Right lobe of liver (tissue), 6 donors: Measurements from ENCODE around the gene EFNA5. TPM values are rescaled to one million over a fixed set of nuclear protein-coding genes. Genes with fewer than 3 reads are reported as not detected.

Experiments used
- ATAC-seq, 4 donors: fragments of 200-7000 bp; cut with Tn5 transposase; one replicate each; pipeline ENCODE4 v1.9.1; 2020; ENCODE audit warnings: mild to moderate bottlenecking in 4 of 4, moderate library complexity in 4 of 4
- DNase-seq, 3 donors: peaks; one replicate each; pipeline ENCODE4 v3.0.0-alpha.2; 2020
- H3K27ac ChIP-seq, 3 donors: fragments of 200-600 bp; one replicate each; pipeline ENCODE4 v1.8.0; 2022
- H3K27me3 ChIP-seq, 2 donors: fragments of 200-600 bp; one replicate each; pipeline ENCODE4 v1.8.0; 2022
- H3K36me3 ChIP-seq, 4 donors: fragments of 200-600 bp; sonication (generic) in 1 of 4; one replicate each; pipeline versions ENCODE4 v1.5.1 to v1.8.0; 2017 to 2022; ENCODE audit warnings: control low read depth in 1 of 4
- H3K4me1 ChIP-seq, 4 donors: fragments of 200-600 bp; sonication (generic) in 1 of 4; one replicate each; pipeline versions ENCODE4 v1.5.1 to v1.8.0; 2017 to 2022; ENCODE audit warnings: control low read depth in 1 of 4
- H3K4me3 ChIP-seq, 3 donors: fragments of 200-600 bp; one replicate each; pipeline ENCODE4 v1.8.0; 2022
- H3K9me3 ChIP-seq, 4 donors: fragments of 200-600 bp; sonication (generic) in 1 of 4; one replicate each; pipeline versions ENCODE4 v1.5.1 to v1.8.0; 2017 to 2022; ENCODE audit warnings: control low read depth in 1 of 4
- CTCF ChIP-seq, 4 donors: fragments of 200-600 bp in 3 of 4; fragments of 450-650 bp in 1 of 4; IDR thresholded peaks; one replicate each; pipeline versions ENCODE4 v1.5.1 to v1.8.0; 2016 to 2022; ENCODE audit warnings: antibody characterized with exemption in 4 of 4, mild to moderate bottlenecking in 2 of 4
- POLR2A ChIP-seq: fragments of 450-650 bp; IDR thresholded peaks from one replicate; pipeline ENCODE4 v1.6.1; 2017; ENCODE audit warnings: antibody characterized with exemption, mild to moderate bottlenecking
- WGBS: methylation state at CpG from one replicate; pipeline ENCODE4 v1.1.6; 2018; ENCODE audit warnings: low coverage, low lambda C conversion rate; ENCODE audit not compliant: insufficient coverage; ENCODE audit errors: missing lambda C conversion rate; 5-methylcytosine and 5-hydroxymethylcytosine counted together
- intact Hi-C, 2 donors: fragments of 100-400 bp; cut with DNase I; formaldehyde crosslinking; loops; one replicate each; pipeline versions ENCODE4 v1.11.2 to v1.14.1; 2022
- total RNA-seq, 6 experiments: library from RNA; depleted of rRNA in 2 of 6; stranded (reverse); fragments of >200 nt in 2 of 6; fragmentation: NEBNext Ultra II Directional in 3 of 6; extraction: Animal tissue kit (Norgen Biotek cat#: 25700) in 3 of 6; gene quantifications; one replicate each; pipeline versions ENCODE4 v1.1.0 to v1.2.4, GENCODE V29; 2016 to 2023
- donor health status: DM: no; HTN: yes; CAD: no.
- donor health status: DM: no; HTN: no; CAD: no.
- donor health status: DM: no; HTN: no; CAD: no.
- donor health status: DM: no; HTN: yes; CAD: no.
- donor health status: DM: no; HTN: yes; CAD: no.

The EFNA5 gene
- total RNA-seq, 6 experiments from 2014 or later, result 0.18 to 11.7 (median 1.4) TPM

DNA sequence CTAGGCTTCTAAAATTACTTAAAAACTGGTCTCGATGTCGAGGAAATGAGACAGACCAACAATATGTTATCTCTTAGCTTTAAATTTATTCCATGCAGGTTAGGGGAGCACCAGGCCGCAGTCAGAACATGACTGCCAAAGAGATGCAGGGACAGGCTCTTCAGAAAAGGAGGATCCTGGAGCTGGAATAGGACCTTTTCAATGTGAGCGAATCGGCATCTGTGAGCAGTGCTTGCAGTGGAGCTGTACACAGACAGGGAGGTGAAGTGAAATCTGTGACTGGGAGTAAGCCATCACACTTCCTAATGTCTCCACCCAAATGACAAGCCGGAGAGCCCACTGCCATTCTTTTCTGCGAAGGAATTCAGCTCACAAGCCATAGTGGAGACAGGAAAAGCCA is 78.2 kb downstream of the EFNA5 start:
- DNase-seq (no peak), ATAC-seq (no peak)
- Histone ChIP-seq H3K4me1 (no peaks in the 10 kb centered on the region), H3K27ac (no peak overlapping the region), H3K9me3 (no peaks in the 10 kb centered on the region), H3K36me3 (no peaks in the 10 kb centered on the region), H3K27me3 (no peaks in the 10 kb centered on the region), H3K4me3 (no peak overlapping the region)
- 77% methylated on average over 6 of the region's 7 CpGs for WGBS
- no peak for TF ChIP-seq CTCF (IDR thresholded peaks at IDR 0.05)
- no peak for TF ChIP-seq POLR2A
- intact Hi-C loops, result no loop called here

DNA sequence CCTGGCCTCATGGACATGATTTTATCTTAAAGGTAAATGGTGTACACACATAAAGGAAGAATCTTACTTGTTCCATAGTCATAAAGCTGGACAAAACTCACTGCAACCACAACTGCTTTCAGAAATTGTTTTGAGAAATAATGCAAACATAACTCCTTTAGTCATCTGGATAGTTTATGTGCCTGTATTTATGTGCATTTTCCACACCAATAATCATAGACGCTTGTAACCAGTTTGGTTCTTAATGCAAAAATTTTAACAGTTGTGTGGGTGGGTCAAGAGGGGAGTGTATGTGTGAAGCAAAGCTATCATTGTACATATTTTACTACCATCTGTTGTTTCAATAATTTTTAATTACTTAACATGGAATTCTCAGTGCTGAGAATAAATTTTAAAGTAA is 80.1 kb downstream of the EFNA5 start:
- intact Hi-C loops, result no loop called here
- no peaks in the 10 kb centered on the region for H3K27me3 ChIP-seq
- no peak overlapping the region for H3K4me3 ChIP-seq
- H3K4me1 ChIP-seq, result no peaks in the 10 kb centered on the region
- H3K36me3 ChIP-seq, result no peaks in the 10 kb centered on the region
- WGBS, result 55% methylated on average over 1 of the region's 1 CpG
- H3K9me3 ChIP-seq, result no peaks in the 10 kb centered on the region
- no peak for TF ChIP-seq POLR2A
- no peak for TF ChIP-seq CTCF (IDR thresholded peaks at IDR 0.05)
- no peak overlapping the region for H3K27ac ChIP-seq
- no peak for ATAC-seq
- DNase-seq, result no peak

DNA sequence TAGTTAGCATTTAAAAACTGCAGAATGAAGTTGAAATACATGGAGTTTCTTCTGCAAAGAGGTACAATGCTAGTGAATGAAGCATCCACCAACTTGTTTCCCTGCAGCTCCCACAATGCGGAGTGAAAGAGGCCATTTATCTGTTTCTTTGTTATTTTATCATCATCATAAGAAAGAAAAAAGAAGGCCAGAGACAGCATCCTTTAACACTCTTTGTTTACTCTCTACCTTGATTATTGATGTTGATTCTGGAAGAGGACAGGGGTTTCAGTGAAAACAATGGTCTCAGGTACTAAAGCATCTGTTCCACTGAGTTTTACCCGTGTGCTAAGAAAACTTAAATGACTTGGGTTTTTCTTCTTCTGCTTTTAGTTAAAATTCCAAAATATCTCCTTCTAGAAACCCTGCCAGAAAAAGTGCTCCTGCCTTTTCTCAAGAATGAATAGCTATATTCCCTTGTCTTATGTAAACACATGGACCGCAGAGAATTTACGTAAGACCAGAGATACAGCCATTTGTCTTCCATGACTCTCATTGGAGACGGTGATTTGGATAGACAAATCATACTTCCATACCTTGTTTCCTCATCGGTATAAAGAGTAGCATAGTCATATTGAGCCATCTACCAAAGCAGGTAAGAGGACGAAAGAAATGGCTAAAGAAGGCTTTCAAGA is 81.1 kb downstream of the EFNA5 start:
- Histone ChIP-seq H3K4me1 (no peaks in the 10 kb centered on the region), H3K27me3 (no peaks in the 10 kb centered on the region), H3K36me3 (no peaks in the 10 kb centered on the region), H3K4me3 (no peak overlapping the region), H3K9me3 (no peaks in the 10 kb centered on the region), H3K27ac (no peak overlapping the region)
- 85% methylated on average over 7 of the region's 7 CpGs for WGBS
- ATAC-seq, result no peak
- intact Hi-C loops, result no loop called here
- no peak for DNase-seq
- TF ChIP-seq CTCF (IDR thresholded peaks at IDR 0.05) (no peak), POLR2A (no peak)

DNA sequence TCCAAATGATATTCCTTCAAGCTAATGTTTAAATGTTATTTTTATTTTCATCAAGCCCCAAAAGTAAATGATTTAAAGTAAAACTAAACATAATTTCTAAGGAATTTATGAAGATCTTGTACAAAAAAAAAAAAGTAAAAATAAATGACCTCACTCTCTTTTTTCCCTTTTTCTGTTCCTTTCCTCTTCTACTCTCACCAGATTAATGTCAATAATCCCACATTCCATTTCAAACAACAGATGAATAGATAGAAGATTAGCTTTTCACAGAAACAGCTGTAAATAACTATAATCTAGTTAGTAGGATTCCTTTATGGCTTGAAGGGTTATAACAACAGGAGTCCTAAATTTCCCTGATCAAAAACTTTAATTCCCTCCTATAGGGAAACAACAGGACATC is 88.1 kb downstream of the EFNA5 start:
- intact Hi-C loops, result no loop called here
- ATAC-seq (no peak), DNase-seq (no peak)
- Histone ChIP-seq H3K36me3 (no peaks in the 10 kb centered on the region), H3K4me1 (no peaks in the 10 kb centered on the region), H3K4me3 (no peak overlapping the region), H3K27me3 (no peaks in the 10 kb centered on the region), H3K27ac (no peak overlapping the region), H3K9me3 (no peaks in the 10 kb centered on the region)
- no peak for TF ChIP-seq POLR2A
- no peak for TF ChIP-seq CTCF (IDR thresholded peaks at IDR 0.05)
